A549 (cell line): ENCODE measurements around the gene PARD6G.

Source experiments
- CHD2 ChIP-seq: fragments of 150-350 bp; IDR thresholded peaks from 2 replicates; pipeline ENCODE4 v1.6.1; 2014; ENCODE audit warnings: low read length; ENCODE audit not compliant: partially characterized antibody
- HDAC2 ChIP-seq: fragments of 200-600 bp; sonication (generic); IDR thresholded peaks from 2 replicates; pipeline ENCODE4 v1.6.1; 2016
- POLR2A ChIP-seq: IDR thresholded peaks from 2 replicates; pipeline ENCODE4 v1.6.1; 2012; ENCODE audit warnings: mild to moderate bottlenecking, low read length
- RAD21 ChIP-seq, 2 experiments: fragments of >200 bp in 1 of 2; sonication (Bioruptor Twin) in 1 of 2; formaldehyde crosslinking in 1 of 2; IDR thresholded peaks in 1 of 2; conservative IDR thresholded peaks in 1 of 2; 2 replicates in 1 of 2; 3 replicates in 1 of 2; pipeline ENCODE4 v1.6.1; 2012 to 2018; ENCODE audit warnings: inconsistent platforms in 1 of 2
- REST ChIP-seq: fragments of 200-600 bp; sonication (generic); IDR thresholded peaks from 2 replicates; pipeline ENCODE4 v1.6.1; 2016; ENCODE audit warnings: antibody characterized with exemption, mild to moderate bottlenecking, moderate library complexity
- TFCP2L1 ChIP-seq: fragments of 250-450 bp; sonication (Bioruptor Pico); IDR thresholded peaks from 2 replicates; pipeline ENCODE4 v1.5.0; 2021; ENCODE audit warnings: mild to moderate bottlenecking
- TP53 ChIP-seq: fragments of 250-450 bp; sonication (Bioruptor Pico); IDR thresholded peaks from 2 replicates; pipeline ENCODE4 v1.5.0; 2021; ENCODE audit warnings: mild to moderate bottlenecking, moderate library complexity
- TF ChIP-seq, protein P1 (sequence below): fragments of >200 bp; sonication (Bioruptor Twin); formaldehyde crosslinking; IDR thresholded peaks from 3 replicates; pipeline ENCODE4 v1.5.1; 2016

- TF ChIP-seq TFCP2L1 (no peak), POLR2A (no peak), REST (no peak), HDAC2 (no peak), RAD21 (conservative IDR thresholded peaks at IDR 0.05 in 1 of 2, IDR thresholded peaks at IDR 0.05 in 1 of 2) (no peak), TP53 (CRISPR knock-in tag) (no peak), CHD2 (no peak)
- TF ChIP-seq, protein P1, sequence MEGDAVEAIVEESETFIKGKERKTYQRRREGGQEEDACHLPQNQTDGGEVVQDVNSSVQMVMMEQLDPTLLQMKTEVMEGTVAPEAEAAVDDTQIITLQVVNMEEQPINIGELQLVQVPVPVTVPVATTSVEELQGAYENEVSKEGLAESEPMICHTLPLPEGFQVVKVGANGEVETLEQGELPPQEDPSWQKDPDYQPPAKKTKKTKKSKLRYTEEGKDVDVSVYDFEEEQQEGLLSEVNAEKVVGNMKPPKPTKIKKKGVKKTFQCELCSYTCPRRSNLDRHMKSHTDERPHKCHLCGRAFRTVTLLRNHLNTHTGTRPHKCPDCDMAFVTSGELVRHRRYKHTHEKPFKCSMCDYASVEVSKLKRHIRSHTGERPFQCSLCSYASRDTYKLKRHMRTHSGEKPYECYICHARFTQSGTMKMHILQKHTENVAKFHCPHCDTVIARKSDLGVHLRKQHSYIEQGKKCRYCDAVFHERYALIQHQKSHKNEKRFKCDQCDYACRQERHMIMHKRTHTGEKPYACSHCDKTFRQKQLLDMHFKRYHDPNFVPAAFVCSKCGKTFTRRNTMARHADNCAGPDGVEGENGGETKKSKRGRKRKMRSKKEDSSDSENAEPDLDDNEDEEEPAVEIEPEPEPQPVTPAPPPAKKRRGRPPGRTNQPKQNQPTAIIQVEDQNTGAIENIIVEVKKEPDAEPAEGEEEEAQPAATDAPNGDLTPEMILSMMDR: no peak
Observed at GRCh38 chr18:80182855-80183254, 64.5 kb downstream of the PARD6G start.
